Activated CD4-positive, alpha-beta memory T cell treated with anti-CD3 and anti-CD28 coated beads, Interleukin-2, amount 10 ng/mL, durations not matched to agents 7 days and 5 days (primary cell): ENCODE results near the gene TMEM9B. TPM values are rescaled to one million over a fixed set of nuclear protein-coding genes. Genes with fewer than 3 reads are reported as not detected.
A peak's percentile ranks its signal among the peaks of the same experiment; 100 is the strongest.

Source experiments
- CTCF ChIA-PET: fragments of 350-600 bp; sonication (Branson Sonifier 250); formaldehyde crosslinking; loops from one replicate; lab custom pipeline; 2021; ENCODE audit warnings: antibody characterized with exemption, inconsistent platforms; lab: Charles Lee
- POLR2A ChIA-PET: fragments of 350-600 bp; sonication (Branson Sonifier 250); formaldehyde crosslinking; loops from one replicate; lab custom pipeline; 2021; ENCODE audit warnings: antibody characterized with exemption; lab: Charles Lee
- DNase-seq: peaks from one replicate; pipeline ENCODE4 v3.0.0-alpha.2; 2020
- H3K27ac Mint-ChIP-seq: one replicate; pipeline ENCODE4 v1.8.0; 2021; ENCODE audit warnings: mild to moderate bottlenecking, mixed read lengths
- H3K27me3 Mint-ChIP-seq: one replicate; pipeline ENCODE4 v1.8.0; 2021; ENCODE audit warnings: mixed read lengths
- H3K36me3 Mint-ChIP-seq: one replicate; pipeline ENCODE4 v1.8.0; 2021; ENCODE audit warnings: low read depth, mixed read lengths
- H3K4me1 Mint-ChIP-seq: one replicate; pipeline ENCODE4 v1.8.0; 2021; ENCODE audit warnings: mixed read lengths
- H3K4me3 Mint-ChIP-seq: one replicate; pipeline ENCODE4 v1.8.0; 2021; ENCODE audit warnings: mild to moderate bottlenecking, mixed read lengths
- H3K9me3 Mint-ChIP-seq: one replicate; pipeline ENCODE4 v1.8.0; 2021; ENCODE audit warnings: mixed read lengths
- total RNA-seq, 2 experiments: library from RNA; stranded (reverse); gene quantifications; one replicate each; pipeline ENCODE4 v1.2.3, GENCODE V29; 2021

The TMEM9B gene
- total RNA-seq, 2 experiments from 2014 or later = 34.2 to 34.8 TPM

- Mint-ChIP-seq H3K27ac (no peak overlapping the region), H3K4me3 (no peak overlapping the region), H3K9me3 (no peaks in the 10 kb centered on the region), H3K4me1 (peaks cover 24% of the 10 kb centered on the region), H3K36me3 (peaks cover 39% of the 10 kb centered on the region), H3K27me3 (no peaks in the 10 kb centered on the region)
- ChIA-PET CTCF (interaction anchor here (1.5 to 7.9 kb wide), 2 partner anchors 42 to 220 kb away, joined by 7 to 119 read pairs; no protein-coding TSS in a partner anchor), POLR2A (no interaction called here)
- no peak for DNase-seq
Observed at GRCh38 chr11:8917157-8917825, 47.0 kb downstream of the TMEM9B start.

GRCh38 chr11:8914661-8915018 is 49.6 kb downstream of the TMEM9B start:
- Mint-ChIP-seq H3K36me3 (peaks cover 29% of the 10 kb centered on the region), H3K27me3 (no peaks in the 10 kb centered on the region), H3K4me1 (peaks cover 34% of the 10 kb centered on the region), H3K27ac (peak overlapping the region; percentile 76), H3K9me3 (no peaks in the 10 kb centered on the region), H3K4me3 (no peak overlapping the region)
- ChIA-PET POLR2A (interaction anchor here (1.4 to 2.2 kb wide), 3 partner anchors 49 to 545 kb away, joined by 3 to 11 read pairs (median 11); partner anchors contain the start of genes RPL27A, TMEM9B and TRIM66), CTCF (interaction anchor here (0.6 to 7.9 kb wide), 12 partner anchors 16 to 592 kb away, joined by 3 to 119 read pairs (median 6); partner anchors contain the start of gene TMEM9B)
- no peak for DNase-seq

GRCh38 chr11:8913961-8914660 is 50.1 kb downstream of the TMEM9B start:
- Mint-ChIP-seq H3K4me1 (peaks cover 38% of the 10 kb centered on the region), H3K36me3 (peaks cover 29% of the 10 kb centered on the region), H3K4me3 (peak overlapping the region; percentile 42), H3K27ac (peak overlapping the region; percentile 76), H3K27me3 (peaks cover under 1% of the 10 kb centered on the region), H3K9me3 (no peaks in the 10 kb centered on the region)
- POLR2A ChIA-PET = interaction anchor here (0.6 to 2.2 kb wide), 4 partner anchors 45 to 546 kb away, joined by 3 to 11 read pairs (median 7); partner anchors contain the start of genes RPL27A, TMEM9B and TRIM66
- peak; percentile 56 for DNase-seq
- CTCF ChIA-PET = interaction anchor here (0.7 to 7.9 kb wide), 14 partner anchors 17 to 592 kb away, joined by 3 to 119 read pairs (median 5); partner anchors contain the start of gene TMEM9B

GRCh38 chr11:8911029-8911823 is 53.0 kb downstream of the TMEM9B start, which contains the start of gene AKIP1:
Gene AKIP1 (plus strand): TSS chr11:8911189. CDS start chr11:8911450, 261 bp downstream.
- peaks cover 51% of the 10 kb centered on the region for H3K4me1 Mint-ChIP-seq
- peak; percentile 84 for DNase-seq
- POLR2A ChIA-PET = interaction anchor here (0.9 to 3.1 kb wide), 4 partner anchors 53 to 228 kb away, joined by 4 to 20 read pairs (median 8); partner anchors contain the start of genes RPL27A, TMEM9B and TRIM66
- CTCF ChIA-PET = interaction anchor here (0.7 to 7.9 kb wide), 5 partner anchors 48 to 595 kb away, joined by 3 to 119 read pairs (median 4); partner anchors contain the start of gene TMEM9B
- H3K4me3 Mint-ChIP-seq = peak within 1 kb of the TSS; percentile 94
- H3K27ac Mint-ChIP-seq = peak within 1 kb of the TSS; percentile 84
- H3K36me3 Mint-ChIP-seq = peaks cover 13% of the 10 kb centered on the region
- H3K9me3 Mint-ChIP-seq = no peaks in the 10 kb centered on the region
- H3K27me3 Mint-ChIP-seq = peaks cover 6% of the 10 kb centered on the region

GRCh38 chr11:8910649-8911026 is 53.6 kb downstream of the TMEM9B start:
- H3K4me1 Mint-ChIP-seq = peaks cover 52% of the 10 kb centered on the region
- peaks cover 7% of the 10 kb centered on the region for H3K27me3 Mint-ChIP-seq
- ChIA-PET CTCF (interaction anchor here (1.0 to 7.9 kb wide), 2 partner anchors 49 to 227 kb away, joined by 3 to 119 read pairs; no protein-coding TSS in a partner anchor), POLR2A (interaction anchor here (0.8 to 3.1 kb wide), 5 partner anchors 54 to 550 kb away, joined by 4 to 20 read pairs (median 6); partner anchors contain the start of genes RPL27A, TMEM9B, TRIM66 and ZNF143)
- no peaks in the 10 kb centered on the region for H3K9me3 Mint-ChIP-seq
- peaks cover 10% of the 10 kb centered on the region for H3K36me3 Mint-ChIP-seq
- peak overlapping the region; percentile 94 for H3K4me3 Mint-ChIP-seq
- DNase-seq = no peak
- H3K27ac Mint-ChIP-seq = no peak overlapping the region

- Mint-ChIP-seq H3K9me3 (no peaks in the 10 kb centered on the region), H3K27me3 (peaks cover 12% of the 10 kb centered on the region), H3K27ac (no peak overlapping the region), H3K4me3 (no peak overlapping the region), H3K36me3 (no peaks in the 10 kb centered on the region), H3K4me1 (peaks cover 36% of the 10 kb centered on the region)
- ChIA-PET CTCF (interaction anchor here (1.1 kb wide), 1 partner anchor 51 kb away, joined by 4 read pairs; no protein-coding TSS in a partner anchor), POLR2A (interaction anchor here (1.6 to 1.7 kb wide), 2 partner anchors 51 to 226 kb away, joined by 3 to 5 read pairs; no protein-coding TSS in a partner anchor)
- no peak for DNase-seq
Observed at GRCh38 chr11:8908099-8908498, 56.1 kb downstream of the TMEM9B start.

- H3K9me3 Mint-ChIP-seq = peaks cover 4% of the 10 kb centered on the region
- peaks cover 12% of the 10 kb centered on the region for H3K27me3 Mint-ChIP-seq
- H3K36me3 Mint-ChIP-seq = no peaks in the 10 kb centered on the region
- ChIA-PET CTCF (no interaction called here), POLR2A (no interaction called here)
- no peak for DNase-seq
- no peak overlapping the region for H3K4me3 Mint-ChIP-seq
- peaks cover 31% of the 10 kb centered on the region for H3K4me1 Mint-ChIP-seq
- H3K27ac Mint-ChIP-seq = no peak overlapping the region
Observed at GRCh38 chr11:8907116-8907515, 57.1 kb downstream of the TMEM9B start.

GRCh38 chr11:8905528-8906165 is 58.6 kb downstream of the TMEM9B start:
- no peaks in the 10 kb centered on the region for H3K36me3 Mint-ChIP-seq
- peaks cover 30% of the 10 kb centered on the region for H3K4me1 Mint-ChIP-seq
- H3K9me3 Mint-ChIP-seq = peaks cover 4% of the 10 kb centered on the region
- ChIA-PET CTCF (no interaction called here), POLR2A (no interaction called here)
- DNase-seq = no peak
- no peak overlapping the region for H3K4me3 Mint-ChIP-seq
- no peak overlapping the region for H3K27ac Mint-ChIP-seq
- peaks cover 12% of the 10 kb centered on the region for H3K27me3 Mint-ChIP-seq

GRCh38 chr11:8899119-8899753 is 65.0 kb downstream of the TMEM9B start:
- no peak for DNase-seq
- CTCF ChIA-PET = no interaction called here
- peaks cover 5% of the 10 kb centered on the region for H3K27me3 Mint-ChIP-seq
- H3K4me1 Mint-ChIP-seq = no peaks in the 10 kb centered on the region
- H3K27ac Mint-ChIP-seq = no peak overlapping the region
- peaks cover 21% of the 10 kb centered on the region for H3K9me3 Mint-ChIP-seq
- H3K4me3 Mint-ChIP-seq = no peak overlapping the region
- POLR2A ChIA-PET = no interaction called here
- H3K36me3 Mint-ChIP-seq = peaks cover 11% of the 10 kb centered on the region
